GM12891 (cell line): Measurements from ENCODE around the gene CCSAP.

Source experiments
- PAX5 ChIP-seq: IDR thresholded peaks from 2 replicates; pipeline ENCODE4 v1.6.1; 2011; ENCODE audit warnings: low read length, moderate library complexity, mild to moderate bottlenecking; ENCODE audit not compliant: insufficient read depth, severe bottlenecking
- POLR2A ChIP-seq: IDR thresholded peaks from 2 replicates; pipeline ENCODE4 v1.6.1; 2011; ENCODE audit warnings: low read depth, low read length, control low read depth
- POLR2AphosphoS5 ChIP-seq: IDR thresholded peaks from 2 replicates; pipeline ENCODE4 v1.6.1; 2011; ENCODE audit warnings: low read depth, low read length, control low read depth
- POU2F2 ChIP-seq: IDR thresholded peaks from 2 replicates; pipeline ENCODE4 v1.6.1; 2011; ENCODE audit warnings: low read depth, mild to moderate bottlenecking, control low read depth, low read length, moderate library complexity
- SPI1 ChIP-seq: IDR thresholded peaks from 2 replicates; pipeline ENCODE4 v1.6.1; 2011; ENCODE audit warnings: low read depth, low read length, control low read depth
- TAF1 ChIP-seq: IDR thresholded peaks from 2 replicates; pipeline ENCODE4 v1.6.1; 2011; ENCODE audit warnings: low read depth, low read length, control low read depth

DNA sequence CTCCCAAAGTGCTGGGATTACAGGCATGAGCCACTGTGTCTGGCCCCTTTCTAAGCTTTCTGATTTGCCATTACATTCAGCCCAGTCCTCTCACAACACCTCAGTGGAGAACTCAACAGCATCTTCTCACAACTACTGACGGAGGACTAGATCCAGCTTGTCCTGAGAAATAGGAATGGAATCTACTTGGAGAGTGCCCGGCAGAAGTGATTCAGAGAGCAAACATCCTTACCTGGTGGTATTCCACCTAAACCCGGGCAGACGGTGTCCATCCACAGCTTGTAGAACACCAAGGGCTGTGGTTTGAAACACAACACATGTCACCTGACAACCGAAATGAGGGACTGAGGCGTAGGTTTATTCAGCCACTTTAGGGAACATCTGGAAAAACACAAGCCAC lies 28.8 kb upstream of the CCSAP start:
- TF ChIP-seq POLR2A (no peak), POLR2AphosphoS5 (no peak), SPI1 (no peak), PAX5 (no peak), TAF1 (no peak), POU2F2 (no peak)
